A549 (cell line): Measurements from ENCODE around the gene CLTRN. TPM values are rescaled to one million over a fixed set of nuclear protein-coding genes. Genes with fewer than 3 reads are reported as not detected.

Source experiments
- ATAC-seq, 2 experiments: fragments of 200-7000 bp in 1 of 2; fragments of >200 bp in 1 of 2; cut with Nextera tagmentation in 1 of 2; cut with Tn5 transposase in 1 of 2; 3 replicates each; pipeline versions ENCODE4 v1.8.0 to v1.9.1; 2018 to 2020; ENCODE audit warnings: mild to moderate bottlenecking in 1 of 2, moderate library complexity in 1 of 2
- CTCF ChIA-PET: fragments of 300-600 bp; sonication (Branson Sonifier 250); formaldehyde crosslinking; extraction: SDS; loops from one replicate; lab custom pipeline; 2021; ENCODE audit warnings: antibody characterized with exemption, inconsistent platforms; lab: Yijun Ruan, JAX
- POLR2A ChIA-PET: fragments of 350-600 bp; formaldehyde crosslinking; extraction: SDS; loops from one replicate; lab custom pipeline; 2021; ENCODE audit warnings: antibody characterized with exemption, inconsistent platforms; lab: Yijun Ruan, JAX
- DNase-seq, 2 experiments: peaks; one replicate each; pipeline versions ENCODE4 v3.0.0 to v3.0.0-alpha.2; 2011 to 2016; ENCODE audit warnings: low read depth in 1 of 2, low spot score in 1 of 2
- FAIRE-seq: peaks from 2 replicates; lab custom pipeline; 2011; peaks lifted over from hg19 to GRCh38; lab: Jason Lieb, UNC
- H3K27ac ChIP-seq, 2 experiments: fragments of >200 bp; sonication (Bioruptor Twin); formaldehyde crosslinking; 3 replicates each; pipeline ENCODE4 v1.5.1; 2016 to 2017
- H3K4me1 ChIP-seq: fragments of >200 bp; sonication (Bioruptor Twin); formaldehyde crosslinking; 3 replicates; pipeline ENCODE4 v1.6.1; 2016
- H3K4me2 ChIP-seq: fragments of >200 bp; sonication (Bioruptor Twin); formaldehyde crosslinking; 3 replicates; pipeline ENCODE4 v1.6.1; 2016
- H3K4me3 ChIP-seq: fragments of >200 bp; sonication (Bioruptor Twin); formaldehyde crosslinking; 3 replicates; pipeline ENCODE4 v1.5.1; 2016
- H3K9me3 ChIP-seq: fragments of >200 bp; sonication (Bioruptor Twin); formaldehyde crosslinking; 3 replicates; pipeline ENCODE4 v1.6.1; 2016
- BHLHE40 ChIP-seq: IDR thresholded peaks from 2 replicates; pipeline ENCODE4 v1.6.1; 2012; ENCODE audit warnings: low read depth, low read length, inconsistent platforms
- E2F6 ChIP-seq: IDR thresholded peaks from 2 replicates; pipeline ENCODE4 v1.6.1; 2012; ENCODE audit warnings: low read depth, borderline replicate concordance
- EHF ChIP-seq: fragments of 250-450 bp; sonication (Bioruptor Pico); IDR thresholded peaks from 2 replicates; pipeline ENCODE4 v1.5.0; 2020; ENCODE audit warnings: mild to moderate bottlenecking
- EP300 ChIP-seq, 2 experiments: fragments of >200 bp; sonication (Bioruptor Twin); formaldehyde crosslinking; IDR thresholded peaks; 2 replicates in 1 of 2; 3 replicates in 1 of 2; pipeline ENCODE4 v1.6.1; 2016 to 2017
- ESRRA ChIP-seq: fragments of 150-350 bp; IDR thresholded peaks from 2 replicates; pipeline ENCODE4 v1.6.1; 2014; ENCODE audit warnings: mild to moderate bottlenecking, low read length, borderline replicate concordance
- GATA3 ChIP-seq: IDR thresholded peaks from 2 replicates; pipeline ENCODE4 v1.6.1; 2012; ENCODE audit warnings: borderline replicate concordance
- HEYL ChIP-seq: fragments of 250-450 bp; sonication (Bioruptor Pico); IDR thresholded peaks from 2 replicates; pipeline ENCODE4 v1.8.0; 2021; ENCODE audit warnings: mild to moderate bottlenecking, moderate library complexity
- JUN ChIP-seq, 2 experiments: fragments of >200 bp; sonication (Bioruptor Twin); formaldehyde crosslinking; IDR thresholded peaks; 2 replicates in 1 of 2; 3 replicates in 1 of 2; pipeline ENCODE4 v1.6.1; 2016 to 2017
- KDM1A ChIP-seq: fragments of 200-600 bp; sonication (generic); IDR thresholded peaks from 2 replicates; pipeline ENCODE4 v1.6.1; 2016; ENCODE audit warnings: low read depth, mild to moderate bottlenecking
- KDM5A ChIP-seq: fragments of 200-600 bp; sonication (generic); IDR thresholded peaks from 2 replicates; pipeline ENCODE4 v1.6.1; 2016; ENCODE audit warnings: antibody characterized with exemption, mild to moderate bottlenecking
- MAFK ChIP-seq: fragments of 450-650 bp; IDR thresholded peaks from 2 replicates; pipeline ENCODE4 v1.6.1; 2014; ENCODE audit not compliant: partially characterized antibody
- MAZ ChIP-seq: fragments of 150-350 bp; IDR thresholded peaks from 2 replicates; pipeline ENCODE4 v1.6.1; 2014; ENCODE audit warnings: antibody characterized with exemption, low read depth, low read length, borderline replicate concordance
- POLR2A ChIP-seq: IDR thresholded peaks from 2 replicates; pipeline ENCODE4 v1.6.1; 2012; ENCODE audit warnings: mild to moderate bottlenecking, low read length
- POLR2AphosphoS2 ChIP-seq: conservative IDR thresholded peaks from 2 replicates; pipeline ENCODE4 v1.6.1; 2012; ENCODE audit warnings: low read length, improper control_type of control experiment, inconsistent platforms
- RARB ChIP-seq: fragments of 250-450 bp; sonication (Bioruptor Pico); IDR thresholded peaks from 2 replicates; pipeline ENCODE4 v1.8.0; 2021; ENCODE audit warnings: mild to moderate bottlenecking, moderate library complexity
- RCOR1 ChIP-seq: fragments of 150-350 bp; IDR thresholded peaks from 2 replicates; pipeline ENCODE4 v1.6.1; 2014; ENCODE audit warnings: antibody characterized with exemption, low read length, low read depth
- RFX5 ChIP-seq: fragments of 450-650 bp; IDR thresholded peaks from 2 replicates; pipeline ENCODE4 v1.7.1; 2014; ENCODE audit warnings: antibody characterized with exemption, mild to moderate bottlenecking, moderate library complexity
- SMC3 ChIP-seq: fragments of >200 bp; sonication (Bioruptor Twin); formaldehyde crosslinking; IDR thresholded peaks from 3 replicates; pipeline ENCODE4 v1.6.1; 2018; ENCODE audit warnings: inconsistent platforms
- TFCP2L1 ChIP-seq: fragments of 250-450 bp; sonication (Bioruptor Pico); IDR thresholded peaks from 2 replicates; pipeline ENCODE4 v1.5.0; 2021; ENCODE audit warnings: mild to moderate bottlenecking
- USF2 ChIP-seq: fragments of 450-650 bp; IDR thresholded peaks from 2 replicates; pipeline ENCODE4 v1.6.1; 2014; ENCODE audit warnings: antibody characterized with exemption
- ZFP36 ChIP-seq: fragments of 450-650 bp; IDR thresholded peaks from 2 replicates; pipeline ENCODE4 v1.6.1; 2014; ENCODE audit warnings: borderline replicate concordance; ENCODE audit not compliant: partially characterized antibody
- ZSCAN20 ChIP-seq: fragments of 250-450 bp; sonication (Bioruptor Pico); IDR thresholded peaks from 2 replicates; pipeline ENCODE4 v1.8.0; 2022; ENCODE audit warnings: mild to moderate bottlenecking, moderate library complexity
- WGBS: methylation state at CpG from one replicate; pipeline ENCODE4 v1.1.6; 2017; ENCODE audit errors: missing lambda C conversion rate; 5-methylcytosine and 5-hydroxymethylcytosine counted together
- polyA plus RNA-seq, 4 experiments: library from polyadenylated mRNA; depleted of rRNA in 3 of 4; stranded (reverse); fragments of >200 nt; fragmentation: RNase III in 1 of 4; extraction: RNeasy Plus Mini Kit Qiagen cat#74134 plus additional on column Dnase treatment in 1 of 4; gene quantifications; 2 replicates in 3 of 4; 3 replicates in 1 of 4; pipeline ENCODE4 v1.2.3, GENCODE V29; 2011 to 2017
- TF ChIP-seq, protein P1 (sequence below): fragments of >200 bp; sonication (Bioruptor Twin); formaldehyde crosslinking; IDR thresholded peaks from 3 replicates; pipeline ENCODE4 v1.6.1; 2016

Gene CLTRN
- polyA plus RNA-seq, 2 of the 4 experiments (the other 2 are of a cell fraction) = 0.46 to 2.5 TPM

GRCh38 chrX:15702488-15703371 lies 38.1 kb upstream of the CLTRN start (continued):
- TF ChIP-seq HEYL (CRISPR knock-in tag) (no peak), RARB (CRISPR knock-in tag) (no peak), ZSCAN20 (CRISPR knock-in tag) (no peak), POLR2A (no peak)
- TF ChIP-seq, protein P1, sequence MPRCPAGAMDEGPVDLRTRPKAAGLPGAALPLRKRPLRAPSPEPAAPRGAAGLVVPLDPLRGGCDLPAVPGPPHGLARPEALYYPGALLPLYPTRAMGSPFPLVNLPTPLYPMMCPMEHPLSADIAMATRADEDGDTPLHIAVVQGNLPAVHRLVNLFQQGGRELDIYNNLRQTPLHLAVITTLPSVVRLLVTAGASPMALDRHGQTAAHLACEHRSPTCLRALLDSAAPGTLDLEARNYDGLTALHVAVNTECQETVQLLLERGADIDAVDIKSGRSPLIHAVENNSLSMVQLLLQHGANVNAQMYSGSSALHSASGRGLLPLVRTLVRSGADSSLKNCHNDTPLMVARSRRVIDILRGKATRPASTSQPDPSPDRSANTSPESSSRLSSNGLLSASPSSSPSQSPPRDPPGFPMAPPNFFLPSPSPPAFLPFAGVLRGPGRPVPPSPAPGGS = no peak

DNA sequence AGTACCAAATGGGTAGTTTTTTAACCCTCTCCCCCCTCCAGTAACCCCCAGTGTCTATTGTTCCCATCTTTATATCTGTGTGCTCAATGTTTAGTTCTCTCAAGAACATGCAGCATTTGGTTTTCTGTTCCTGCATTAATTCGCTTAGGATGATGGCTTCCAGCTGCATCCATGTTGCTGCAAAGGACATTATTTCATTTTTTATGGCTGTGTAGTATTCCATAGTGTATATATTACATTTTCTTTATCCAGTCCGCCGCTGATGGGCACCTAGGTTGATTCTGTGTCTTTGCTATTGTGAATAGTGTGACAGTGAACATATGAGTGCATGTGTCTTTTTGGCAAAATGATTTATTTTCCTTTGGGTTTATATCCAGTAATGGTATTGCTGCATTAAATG lies 31.9 kb upstream of the CLTRN start:
- Histone ChIP-seq H3K9me3 (no peaks in the 10 kb centered on the region), H3K4me2 (no peak overlapping the region), H3K4me3 (no peak overlapping the region), H3K4me1 (no peaks in the 10 kb centered on the region)
- POLR2A ChIA-PET = no interaction called here
- DNase-seq (no peak), FAIRE-seq (no peak), ATAC-seq (no peak)
- CTCF ChIA-PET = no interaction called here
- no peak for TF ChIP-seq MAZ
- TF ChIP-seq KDM5A = no peak
- TF ChIP-seq POLR2AphosphoS2 = no peak
- TF ChIP-seq ESRRA = no peak
- TF ChIP-seq EP300 (IDR thresholded peaks at IDR 0.05) = no peak
- no peak for TF ChIP-seq USF2
- no peak for TF ChIP-seq TFCP2L1 (CRISPR knock-in tag)
- TF ChIP-seq KDM1A = no peak
- no peak for TF ChIP-seq MAFK
- TF ChIP-seq ZFP36 = no peak
- TF ChIP-seq JUN (IDR thresholded peaks at IDR 0.05) = no peak
- TF ChIP-seq GATA3 = no peak
- TF ChIP-seq EHF (CRISPR knock-in tag) = no peak
- no peak for TF ChIP-seq BHLHE40
- TF ChIP-seq, all 56 proteins: peak for 0
- WGBS = 97% methylated on average over 3 of the region's 3 CpGs
- no peak overlapping the region for H3K27ac ChIP-seq

DNA sequence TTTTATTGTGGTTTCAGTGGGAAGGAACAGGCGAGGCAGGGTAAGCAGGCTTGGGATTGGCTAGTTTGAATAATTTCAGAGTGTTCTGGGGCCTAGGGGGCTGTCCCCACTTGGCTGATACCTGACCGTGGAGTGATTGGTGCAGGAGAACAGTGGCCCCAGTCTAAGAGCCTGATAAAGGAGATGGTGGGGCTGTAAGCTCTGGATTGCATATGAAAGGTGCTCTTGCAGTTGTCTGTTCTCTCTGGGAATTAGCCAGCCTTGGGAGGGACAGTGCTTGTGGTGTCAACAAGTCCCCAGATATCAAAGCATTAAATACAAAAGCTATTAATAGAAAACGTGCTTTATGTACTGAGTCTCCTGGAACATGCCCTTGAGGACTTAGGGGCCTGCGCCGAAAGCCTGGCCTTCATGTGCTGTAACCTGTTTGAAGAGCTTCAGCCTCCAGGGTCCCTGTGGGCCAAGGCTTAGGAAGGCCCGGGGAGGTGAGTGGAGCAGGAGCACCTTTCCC lies 30.4 kb upstream of the CLTRN start:
- H3K4me1 ChIP-seq = no peaks in the 10 kb centered on the region
- CTCF ChIA-PET = interaction anchor here (0.5 to 1.1 kb wide), 2 partner anchors 18 to 102 kb away, joined by 3 read pairs; no protein-coding TSS in a partner anchor
- FAIRE-seq (no peak), ATAC-seq (no peak), DNase-seq (no peak)
- no peaks in the 10 kb centered on the region for H3K9me3 ChIP-seq
- H3K4me3 ChIP-seq = no peak overlapping the region
- TF ChIP-seq POLR2AphosphoS2 (no peak), EHF (CRISPR knock-in tag) (no peak), RFX5 (no peak), E2F6 (no peak), RCOR1 (no peak), EP300 (IDR thresholded peaks at IDR 0.05) (no peak), SMC3 (no peak), KDM1A (no peak)
- TF ChIP-seq, protein P1 = no peak
- H3K27ac ChIP-seq = no peak overlapping the region
- WGBS = 81% methylated on average over 6 of the region's 6 CpGs
- no peak overlapping the region for H3K4me2 ChIP-seq
- POLR2A ChIA-PET = no interaction called here
